ENCODE data around the gene LBP.

DNA sequence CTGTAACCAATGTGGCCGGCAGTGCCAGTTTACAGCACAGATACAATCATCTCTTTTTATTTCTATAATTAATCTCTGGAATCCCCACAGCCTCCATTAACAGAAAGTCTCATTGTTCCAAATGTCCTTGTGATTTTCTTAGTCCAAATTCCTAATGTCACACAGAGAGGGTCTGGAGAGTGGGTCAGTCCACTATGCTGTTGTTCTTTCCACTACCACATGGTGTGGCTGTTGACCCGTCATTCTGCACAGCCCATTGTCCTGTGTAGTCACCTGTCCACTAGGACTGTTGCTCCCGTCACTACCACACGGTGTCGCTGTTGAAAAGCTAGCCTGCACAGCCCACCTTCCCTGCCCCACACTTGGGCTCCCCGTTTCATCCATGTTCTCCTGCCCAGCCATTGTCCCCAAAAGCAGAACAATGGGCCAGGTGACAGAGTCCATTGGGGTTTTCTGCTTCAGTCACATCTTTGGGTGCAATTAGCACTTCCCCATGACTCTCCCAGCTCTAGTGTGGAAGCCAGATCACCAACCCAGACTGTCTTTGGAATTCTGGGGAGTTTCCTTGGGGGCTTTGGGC, 8.6 kb upstream of the LBP start:
- TF ChIP-seq CTCF (IDR thresholded peaks at IDR 0.05; ENCODE audit: borderline replicate concordance, extremely low read depth, low read length, poor library complexity, severe bottlenecking) (peak; percentile 42), EZH2 (IDR thresholded peaks at IDR 0.05; ENCODE audit: borderline replicate concordance, low read depth, low read length, severe bottlenecking) (no peak)

Measured in DND-41 (cell line).